ENCODE measurements around the gene SLC9A8. TPM values are rescaled to one million over a fixed set of nuclear protein-coding genes. Genes with fewer than 3 reads are reported as not detected.

SLC9A8 gene
- polyA plus RNA-seq, 1 donor from 2014 or later = 6.7 TPM

DNA sequence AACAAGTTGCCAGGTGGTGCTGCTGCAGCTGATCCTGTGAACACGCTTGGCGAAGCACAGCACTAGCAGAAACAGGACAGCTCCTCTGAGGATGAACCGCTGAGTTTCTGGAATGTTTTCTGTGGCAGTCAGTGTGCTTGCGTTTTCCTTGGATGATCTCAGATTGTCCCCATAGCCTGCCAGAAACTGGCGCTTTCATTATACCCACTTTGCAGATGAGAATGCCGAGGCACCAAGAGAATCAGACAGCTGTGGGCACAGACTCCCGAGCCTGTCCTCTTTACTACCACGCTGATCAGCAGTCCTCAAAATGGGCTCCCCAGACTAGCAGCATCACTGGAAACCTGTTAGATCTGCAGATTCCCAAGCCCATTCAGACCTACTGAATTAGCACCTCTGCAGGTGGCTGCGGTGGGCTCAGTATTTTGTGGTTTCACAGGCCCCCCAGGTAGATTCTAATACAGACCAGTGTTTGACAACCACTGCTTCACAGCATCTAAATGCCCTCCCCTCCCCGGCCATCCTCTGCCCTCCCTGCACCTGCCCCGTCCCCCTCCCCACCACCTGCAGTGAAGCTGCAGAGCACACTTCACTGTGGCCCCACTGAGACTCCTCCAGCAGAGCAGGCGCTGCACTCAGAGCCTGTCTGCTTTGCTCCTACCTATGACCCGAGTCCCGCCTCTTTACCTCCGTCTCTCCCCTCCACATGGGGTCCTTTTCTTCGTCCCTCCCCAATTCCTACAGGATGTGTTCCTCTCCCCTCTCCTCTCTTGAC, 73.1 kb downstream of the SLC9A8 start:
- Histone ChIP-seq H2AFZ (ENCODE audit: low read depth, low read length) (no peak overlapping the region), H3K79me2 (replicated peaks; ENCODE audit: insufficient read depth, low read length) (no peaks in the 10 kb centered on the region), H3K36me3 (ENCODE audit: insufficient read depth, low read length) (peaks cover 4% of the 10 kb centered on the region), H3F3A (ENCODE audit: insufficient read depth, low read length, poor library complexity, severe bottlenecking) (no peaks in the 10 kb centered on the region), H3K9me3 (ENCODE audit: low read length) (no peaks in the 10 kb centered on the region), H3K9me2 (ENCODE audit: insufficient read depth, low read length) (no peaks in the 10 kb centered on the region), H3K27me3 (ENCODE audit: insufficient read depth, low read depth, low read length) (no peaks in the 10 kb centered on the region), H3K27ac (ENCODE audit: low read length) (no peak overlapping the region), H3K9ac (ENCODE audit: low read length) (no peak overlapping the region), H3K4me3 (ENCODE audit: low read length) (no peak overlapping the region), H4K20me1 (ENCODE audit: insufficient read depth) (no peaks in the 10 kb centered on the region), H3K4me2 (ENCODE audit: low read length) (no peak overlapping the region)
- TF ChIP-seq MXI1 (conservative IDR thresholded peaks at IDR 0.05; ENCODE audit: poor library complexity, severe bottlenecking) = no peak
- TF ChIP-seq, protein P1, sequence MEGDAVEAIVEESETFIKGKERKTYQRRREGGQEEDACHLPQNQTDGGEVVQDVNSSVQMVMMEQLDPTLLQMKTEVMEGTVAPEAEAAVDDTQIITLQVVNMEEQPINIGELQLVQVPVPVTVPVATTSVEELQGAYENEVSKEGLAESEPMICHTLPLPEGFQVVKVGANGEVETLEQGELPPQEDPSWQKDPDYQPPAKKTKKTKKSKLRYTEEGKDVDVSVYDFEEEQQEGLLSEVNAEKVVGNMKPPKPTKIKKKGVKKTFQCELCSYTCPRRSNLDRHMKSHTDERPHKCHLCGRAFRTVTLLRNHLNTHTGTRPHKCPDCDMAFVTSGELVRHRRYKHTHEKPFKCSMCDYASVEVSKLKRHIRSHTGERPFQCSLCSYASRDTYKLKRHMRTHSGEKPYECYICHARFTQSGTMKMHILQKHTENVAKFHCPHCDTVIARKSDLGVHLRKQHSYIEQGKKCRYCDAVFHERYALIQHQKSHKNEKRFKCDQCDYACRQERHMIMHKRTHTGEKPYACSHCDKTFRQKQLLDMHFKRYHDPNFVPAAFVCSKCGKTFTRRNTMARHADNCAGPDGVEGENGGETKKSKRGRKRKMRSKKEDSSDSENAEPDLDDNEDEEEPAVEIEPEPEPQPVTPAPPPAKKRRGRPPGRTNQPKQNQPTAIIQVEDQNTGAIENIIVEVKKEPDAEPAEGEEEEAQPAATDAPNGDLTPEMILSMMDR (IDR thresholded peaks at IDR 0.05; ENCODE audit: poor library complexity, severe bottlenecking) = no peak
- TF ChIP-seq TAF1 (IDR thresholded peaks at IDR 0.05; ENCODE audit: low read depth) = no peak
- TF ChIP-seq SMC3 (conservative IDR thresholded peaks at IDR 0.05; ENCODE audit: poor library complexity) = no peak
- no peak for TF ChIP-seq POLR2AphosphoS5 (IDR thresholded peaks at IDR 0.05)

DNA sequence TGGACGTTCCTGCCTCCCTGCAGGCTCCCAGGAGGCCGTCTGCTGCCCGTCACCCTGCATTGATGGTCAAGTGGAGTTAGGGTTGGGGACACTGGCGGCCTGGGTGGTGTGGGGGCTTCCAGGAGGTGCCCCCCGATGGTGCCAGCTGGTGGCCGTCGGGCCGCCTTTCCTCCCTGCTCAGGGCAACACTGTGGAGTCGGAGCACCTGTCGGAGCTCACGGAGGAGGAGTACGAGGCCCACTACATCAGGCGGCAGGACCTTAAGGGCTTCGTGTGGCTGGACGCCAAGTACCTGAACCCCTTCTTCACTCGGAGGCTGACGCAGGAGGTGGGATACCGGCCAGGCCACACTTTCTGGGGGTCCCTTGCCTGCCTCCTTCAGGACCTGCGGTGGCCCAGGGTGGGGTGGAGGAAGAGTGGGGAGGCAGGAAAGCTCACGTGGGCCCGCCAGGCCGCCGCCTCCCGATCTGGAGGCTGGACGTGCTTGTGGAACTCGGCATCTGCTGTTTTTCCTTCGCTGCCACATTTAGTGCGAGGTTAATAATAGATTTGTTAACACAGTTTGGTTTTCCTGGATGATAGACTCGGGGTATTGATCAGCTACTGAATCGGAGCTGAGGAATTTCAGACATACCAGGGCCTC, 74.1 kb downstream of the SLC9A8 start:
- Histone ChIP-seq H3K27ac (ENCODE audit: low read length) (no peak overlapping the region), H3K9ac (ENCODE audit: low read length) (no peak overlapping the region), H3K36me3 (ENCODE audit: insufficient read depth, low read length) (peaks cover 4% of the 10 kb centered on the region), H3K4me3 (ENCODE audit: low read length) (no peak overlapping the region), H3K79me2 (replicated peaks; ENCODE audit: insufficient read depth, low read length) (no peaks in the 10 kb centered on the region), H3K9me3 (ENCODE audit: low read length) (no peaks in the 10 kb centered on the region), H3K4me2 (ENCODE audit: low read length) (no peak overlapping the region), H4K20me1 (ENCODE audit: insufficient read depth) (no peaks in the 10 kb centered on the region), H3K27me3 (ENCODE audit: insufficient read depth, low read depth, low read length) (no peaks in the 10 kb centered on the region), H3K9me2 (ENCODE audit: insufficient read depth, low read length) (no peaks in the 10 kb centered on the region), H2AFZ (ENCODE audit: low read depth, low read length) (no peak overlapping the region), H3F3A (ENCODE audit: insufficient read depth, low read length, poor library complexity, severe bottlenecking) (no peaks in the 10 kb centered on the region)
- TF ChIP-seq MXI1 (conservative IDR thresholded peaks at IDR 0.05; ENCODE audit: poor library complexity, severe bottlenecking) (no peak), SMC3 (conservative IDR thresholded peaks at IDR 0.05; ENCODE audit: poor library complexity) (no peak), TAF1 (IDR thresholded peaks at IDR 0.05; ENCODE audit: low read depth) (no peak)
- TF ChIP-seq, protein P1 (IDR thresholded peaks at IDR 0.05; ENCODE audit: poor library complexity, severe bottlenecking) = no peak

Data from neural cell (in vitro differentiated cells).